Neural cell (in vitro differentiated cells): ENCODE data around the gene SPTSSA.

Experiments
- CTCF ChIP-seq: fragments of 450-650 bp; IDR thresholded peaks from 2 replicates; pipeline ENCODE4 v1.5.1; 2014; ENCODE audit warnings: antibody characterized with exemption, mild to moderate bottlenecking, moderate library complexity; ENCODE audit not compliant: poor library complexity, severe bottlenecking
- EZH2 ChIP-seq: fragments of 200-600, 300-800 bp; shearing (Covaris generic), sonication (generic); IDR thresholded peaks from 2 replicates; pipeline ENCODE4 v1.6.1; 2014; ENCODE audit warnings: antibody characterized with exemption, low read length, borderline replicate concordance, mild to moderate bottlenecking; ENCODE audit not compliant: insufficient read depth, poor library complexity, severe bottlenecking
- RAD21 ChIP-seq: fragments of 450-650 bp; conservative IDR thresholded peaks from 2 replicates; pipeline ENCODE4 v1.6.1; 2014; ENCODE audit warnings: antibody characterized with exemption, mild to moderate bottlenecking, moderate library complexity

DNA sequence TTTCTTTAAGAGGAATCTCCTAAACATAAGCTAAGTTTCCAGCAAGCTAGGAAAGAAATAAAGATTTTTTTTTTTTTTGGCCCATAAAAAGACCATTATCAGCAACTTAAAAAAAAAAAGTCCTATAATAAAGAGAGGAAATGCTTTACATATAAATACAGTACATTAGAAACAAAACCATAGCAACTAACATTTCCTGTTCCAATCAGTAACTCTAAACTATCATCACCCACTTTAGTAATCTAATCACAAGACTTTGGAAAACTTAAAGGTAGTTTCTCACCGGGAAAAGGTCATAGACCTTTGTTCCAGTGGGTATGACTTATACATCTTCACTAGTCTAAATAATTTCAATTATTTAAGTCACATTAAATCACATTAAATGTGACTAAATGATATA is 11.1 kb downstream of the SPTSSA start:
- TF ChIP-seq EZH2: no peak
- TF ChIP-seq RAD21: no peak
- no peak for TF ChIP-seq CTCF
